Spleen (tissue), 7 donors: ENCODE results near the gene IL1RN.
A peak's percentile ranks its signal among the peaks of the same experiment; 100 is the strongest.

Source experiments
- POLR2A ChIP-seq, 3 donors: fragments of 450-650 bp; IDR thresholded peaks; one replicate each; pipeline ENCODE4 v1.5.1; 2017; ENCODE audit warnings: antibody characterized with exemption in 3 of 3, mild to moderate bottlenecking in 1 of 3
- POLR2AphosphoS5 ChIP-seq, 3 donors: sonication (generic); formaldehyde crosslinking; IDR thresholded peaks; one replicate each; pipeline ENCODE4 v1.5.1; 2017; ENCODE audit warnings: antibody characterized with exemption in 3 of 3
- TF ChIP-seq, protein P1 (sequence below), 11 experiments: fragments of 200-600 bp in 7 of 11; fragments of 450-650 bp in 4 of 11; sonication (generic) in 4 of 11; IDR thresholded peaks in 8 of 11; conservative IDR thresholded peaks in 3 of 11; 1 replicate in 7 of 11; 2 replicates in 4 of 11; pipeline versions ENCODE4 v1.4.0 to v1.8.0; 2016 to 2021; ENCODE audit warnings: antibody characterized with exemption in 11 of 11, inconsistent platforms in 4 of 11, mild to moderate bottlenecking in 1 of 11
- donor health status: DM: no; HTN: no; CAD: no; lungs with moderate emphysema.
- donor health status: DM: no; HTN: no; CAD: no.
- donor health status: DM: no; HTN: no; CAD: no.

DNA sequence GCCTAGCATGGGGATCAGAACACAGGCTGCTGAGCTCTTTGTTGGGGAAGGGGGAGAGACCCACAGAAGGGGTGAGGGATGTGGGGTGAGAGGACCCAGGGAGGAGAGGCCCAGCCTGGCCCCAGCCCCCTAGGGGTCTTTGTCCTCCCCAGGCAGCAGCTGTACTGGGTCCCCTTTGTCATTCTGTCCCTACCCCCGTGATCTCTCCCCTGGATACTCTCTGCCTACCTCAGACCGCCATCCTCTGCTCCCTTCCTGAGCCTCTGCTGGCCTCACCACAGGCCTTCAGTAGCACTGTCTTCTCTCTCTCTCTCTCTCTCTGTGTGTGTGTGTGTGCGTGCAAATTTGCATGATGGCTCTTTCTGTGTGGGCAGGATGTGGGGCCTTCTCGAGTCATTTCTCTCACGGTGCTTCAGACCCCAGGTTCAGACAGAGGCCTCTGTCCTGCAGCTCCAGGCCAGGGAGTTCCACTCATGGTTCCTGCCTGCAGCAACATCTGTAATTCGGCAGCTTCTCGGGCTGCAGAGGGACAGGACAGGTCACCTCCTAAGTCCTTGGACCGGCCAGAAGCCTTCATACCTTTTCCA is 47.7 kb downstream of the IL1RN start:
- TF ChIP-seq, protein P1, sequence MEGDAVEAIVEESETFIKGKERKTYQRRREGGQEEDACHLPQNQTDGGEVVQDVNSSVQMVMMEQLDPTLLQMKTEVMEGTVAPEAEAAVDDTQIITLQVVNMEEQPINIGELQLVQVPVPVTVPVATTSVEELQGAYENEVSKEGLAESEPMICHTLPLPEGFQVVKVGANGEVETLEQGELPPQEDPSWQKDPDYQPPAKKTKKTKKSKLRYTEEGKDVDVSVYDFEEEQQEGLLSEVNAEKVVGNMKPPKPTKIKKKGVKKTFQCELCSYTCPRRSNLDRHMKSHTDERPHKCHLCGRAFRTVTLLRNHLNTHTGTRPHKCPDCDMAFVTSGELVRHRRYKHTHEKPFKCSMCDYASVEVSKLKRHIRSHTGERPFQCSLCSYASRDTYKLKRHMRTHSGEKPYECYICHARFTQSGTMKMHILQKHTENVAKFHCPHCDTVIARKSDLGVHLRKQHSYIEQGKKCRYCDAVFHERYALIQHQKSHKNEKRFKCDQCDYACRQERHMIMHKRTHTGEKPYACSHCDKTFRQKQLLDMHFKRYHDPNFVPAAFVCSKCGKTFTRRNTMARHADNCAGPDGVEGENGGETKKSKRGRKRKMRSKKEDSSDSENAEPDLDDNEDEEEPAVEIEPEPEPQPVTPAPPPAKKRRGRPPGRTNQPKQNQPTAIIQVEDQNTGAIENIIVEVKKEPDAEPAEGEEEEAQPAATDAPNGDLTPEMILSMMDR (IDR thresholded peaks at IDR 0.05 in 8 of 11, conservative IDR thresholded peaks at IDR 0.05 in 3 of 11), result peak in 1 of 11 experiments; percentile 5
- TF ChIP-seq POLR2A (IDR thresholded peaks at IDR 0.05) (peak; percentile 16 to 29 (median 19)), POLR2AphosphoS5 (IDR thresholded peaks at IDR 0.05) (peak in 2 of 3 donors; percentile 74 to 95)
